Raji (cell line): ENCODE data around the gene TRAM2.

Experiments
- POLR2A ChIP-seq: IDR thresholded peaks from 2 replicates; pipeline ENCODE4 v1.6.1; 2011; ENCODE audit warnings: low read depth, low read length, control low read depth; ENCODE audit not compliant: insufficient read depth

The TRAM2 gene

GRCh38 chr6:52558266-52559000, 18.4 kb downstream of the TRAM2 start:
- no peak for TF ChIP-seq POLR2A

DNA sequence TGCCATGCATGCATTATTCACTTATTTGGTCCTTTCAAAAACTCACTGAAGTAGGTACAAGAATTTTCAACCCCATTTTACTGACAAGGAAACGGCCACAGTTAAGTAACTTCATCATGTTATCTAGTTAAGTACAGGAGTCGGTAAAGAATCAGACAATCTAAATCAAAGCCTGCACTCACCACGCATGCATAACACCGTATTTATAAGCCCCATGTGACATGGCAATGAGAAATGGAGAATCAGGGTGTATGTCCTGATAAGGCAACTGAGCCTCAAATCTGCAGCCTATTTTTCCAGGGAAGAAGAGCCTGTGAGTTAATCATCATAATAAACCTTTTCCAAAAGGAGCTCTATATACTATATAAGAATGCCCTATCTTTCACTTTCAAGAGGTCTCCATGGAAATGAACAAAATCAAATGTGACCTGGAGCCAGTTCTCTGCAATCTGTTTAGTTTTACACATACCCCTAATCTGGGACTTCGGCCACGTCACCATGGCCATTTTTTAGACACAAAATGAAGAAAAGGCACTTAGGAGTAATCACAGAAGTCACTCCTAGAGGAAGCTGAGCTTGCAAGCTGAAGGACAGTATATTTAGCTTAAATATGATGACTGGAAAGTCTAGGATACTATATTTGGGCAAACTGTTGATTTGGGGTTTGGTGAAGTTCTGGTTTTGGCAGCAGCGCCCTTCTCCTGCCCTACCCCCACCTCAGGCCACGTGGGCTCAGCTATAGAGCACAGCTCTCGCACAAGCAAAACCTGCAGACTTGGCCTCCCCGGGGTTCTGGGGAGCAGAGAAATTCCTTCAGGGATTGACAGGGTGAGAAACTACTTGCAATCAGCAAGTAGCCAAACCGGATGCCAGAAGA, 19.2 kb downstream of the TRAM2 start:
- TF ChIP-seq POLR2A = no peak

DNA sequence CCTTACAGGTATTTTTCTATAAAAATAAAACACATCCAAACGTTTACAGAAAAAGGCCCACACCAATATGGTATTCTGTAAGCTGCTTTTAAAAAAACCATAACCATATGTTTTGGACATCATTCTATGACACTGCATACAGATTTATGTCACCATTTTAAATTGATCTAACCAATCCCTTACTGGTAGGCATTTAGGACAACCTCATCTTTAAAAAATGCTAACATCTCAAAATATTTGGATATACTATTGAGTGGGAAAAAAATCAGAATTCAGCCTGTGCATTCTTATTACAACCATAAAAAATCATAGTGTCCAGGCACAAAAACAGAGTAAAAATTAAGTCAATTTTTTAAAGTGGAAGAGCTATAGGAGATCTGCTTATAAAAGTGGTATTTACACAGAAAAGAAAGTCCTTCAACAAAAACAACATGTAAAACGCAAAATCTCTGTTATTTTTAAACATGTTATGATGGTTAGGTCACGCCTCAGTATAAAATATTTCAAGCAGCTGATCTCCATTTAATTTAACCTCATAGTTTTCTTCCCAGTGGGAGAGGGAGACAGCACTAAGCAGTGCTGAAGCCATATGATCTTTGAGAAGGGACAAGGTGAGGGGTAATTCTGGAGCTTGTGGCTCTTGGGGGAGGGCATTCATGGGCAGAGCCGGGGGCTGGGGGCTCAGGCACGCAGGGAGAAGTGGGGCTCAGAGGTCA, 21.2 kb downstream of the TRAM2 start:
- no peak for TF ChIP-seq POLR2A

GRCh38 chr6:52554684-52555280, 22.1 kb downstream of the TRAM2 start:
- no peak for TF ChIP-seq POLR2A

DNA sequence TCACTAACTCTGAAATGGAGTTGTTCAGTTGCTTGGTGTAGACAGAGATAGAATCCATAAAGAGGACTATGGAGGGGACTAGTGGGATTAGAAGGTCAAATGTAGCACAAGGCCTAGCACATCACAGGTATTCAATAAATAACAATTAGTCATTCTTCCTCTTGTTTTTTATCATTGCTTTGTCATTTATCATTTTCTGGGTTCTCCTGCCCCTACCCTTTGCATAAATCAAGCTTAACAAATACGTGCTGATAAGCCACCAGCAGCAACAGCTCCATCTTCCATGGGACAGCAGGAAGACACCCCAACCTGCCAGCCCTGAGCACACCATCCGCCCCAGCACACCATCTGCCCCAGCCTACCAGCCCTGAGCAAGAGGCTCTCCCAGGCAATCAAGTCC, 23.1 kb downstream of the TRAM2 start:
- TF ChIP-seq POLR2A = no peak

DNA sequence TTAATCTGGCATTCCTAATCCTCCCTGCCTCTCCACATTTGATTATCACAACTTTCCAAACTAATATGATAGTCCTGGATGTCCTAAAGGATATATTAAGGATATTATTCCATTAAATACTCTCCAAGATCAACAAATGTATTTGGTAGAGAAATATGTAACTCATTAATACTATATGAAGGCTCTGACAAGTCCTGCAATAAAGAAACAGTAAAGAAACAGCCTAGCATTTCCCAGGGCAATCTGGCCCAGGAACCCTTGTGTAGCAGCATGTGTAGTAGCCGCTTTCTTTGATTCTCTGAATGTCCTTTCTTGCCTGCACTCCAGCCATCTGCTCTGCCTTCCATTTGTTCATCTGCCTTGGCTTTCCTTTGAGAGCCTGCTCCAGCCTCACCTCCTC, 23.7 kb downstream of the TRAM2 start:
- TF ChIP-seq POLR2A = no peak

DNA sequence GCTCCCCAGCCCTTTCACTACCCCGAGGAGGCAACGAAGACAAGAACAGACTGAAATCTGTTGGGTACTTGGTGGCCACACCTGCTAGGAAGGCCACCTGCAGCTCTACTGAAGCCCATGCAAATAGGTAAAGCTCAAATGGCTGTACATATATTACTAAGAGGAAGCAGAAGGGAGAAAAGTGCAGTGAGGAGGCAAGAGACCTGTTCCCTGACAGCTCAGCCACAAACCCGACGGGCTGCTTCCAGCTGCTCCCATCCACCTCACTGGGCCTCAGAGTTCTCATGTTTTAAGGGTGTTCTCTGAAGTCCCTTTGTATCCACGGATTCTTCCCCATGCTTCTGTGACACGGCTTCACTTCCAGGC, 24.6 kb downstream of the TRAM2 start:
- TF ChIP-seq POLR2A = no peak

DNA sequence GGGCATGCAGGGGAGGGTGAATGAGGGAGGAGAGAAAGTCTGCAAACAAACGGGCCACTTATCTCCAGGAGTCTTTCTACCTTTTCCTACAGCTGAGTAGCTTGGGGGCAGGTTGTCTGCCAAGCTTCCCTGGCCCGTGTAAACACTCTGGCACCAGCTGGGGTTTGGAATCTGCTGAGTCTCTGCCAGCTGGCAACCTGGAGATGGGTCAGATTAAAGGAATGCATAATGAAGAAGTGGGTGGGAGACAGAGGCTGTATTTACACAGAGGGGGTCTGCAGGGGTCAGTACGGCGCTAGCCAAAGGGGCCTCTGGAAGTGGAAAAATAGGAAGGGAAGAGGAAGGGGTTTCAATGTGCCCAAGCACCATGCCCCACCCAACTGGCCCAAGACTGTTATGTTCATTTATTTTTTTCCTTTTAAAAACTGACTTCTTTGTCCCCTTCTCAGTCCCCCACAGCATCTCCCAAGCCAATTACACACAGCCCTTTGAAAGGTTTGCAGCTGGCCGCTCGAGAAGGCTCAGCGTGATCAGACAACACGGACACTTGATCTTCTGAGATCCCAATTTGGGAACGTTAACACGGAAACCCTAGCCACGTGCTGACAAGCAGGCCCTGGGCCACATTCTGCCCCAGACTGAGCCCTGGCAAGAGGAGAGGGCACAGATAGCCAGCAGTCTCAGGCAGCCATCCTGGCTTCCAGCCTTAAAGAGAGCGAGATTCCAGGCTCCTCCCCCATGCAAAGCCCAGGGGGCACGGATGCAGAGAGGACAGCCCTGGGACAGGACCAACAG, 25.2 kb downstream of the TRAM2 start:
- no peak for TF ChIP-seq POLR2A

- TF ChIP-seq POLR2A = no peak
Observed at GRCh38 chr6:52550870-52551269, 26.0 kb downstream of the TRAM2 start.

- no peak for TF ChIP-seq POLR2A
Observed at GRCh38 chr6:52550014-52550575, 26.8 kb downstream of the TRAM2 start.

GRCh38 chr6:52549428-52549827, 27.4 kb downstream of the TRAM2 start:
- TF ChIP-seq POLR2A = no peak

DNA sequence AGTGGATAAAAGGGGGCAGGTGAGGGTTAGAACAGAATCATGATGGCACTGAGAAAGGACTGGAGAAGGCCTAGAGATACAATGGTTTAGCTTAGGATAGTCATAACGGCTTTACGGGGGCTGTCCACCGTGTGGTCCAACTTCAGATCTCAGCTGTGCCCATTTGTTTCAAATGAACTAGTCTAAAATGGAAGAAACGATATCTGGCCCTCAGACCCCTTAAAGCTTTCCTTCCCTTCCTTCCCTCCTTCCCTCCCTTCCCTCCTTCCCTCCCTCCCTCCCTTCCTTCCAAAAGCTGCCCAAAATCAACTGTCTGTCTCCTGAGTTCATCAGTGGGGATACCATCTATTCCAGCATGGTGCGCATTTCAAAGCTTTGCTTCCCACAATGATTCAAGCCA, 27.9 kb downstream of the TRAM2 start:
- TF ChIP-seq POLR2A = no peak

DNA sequence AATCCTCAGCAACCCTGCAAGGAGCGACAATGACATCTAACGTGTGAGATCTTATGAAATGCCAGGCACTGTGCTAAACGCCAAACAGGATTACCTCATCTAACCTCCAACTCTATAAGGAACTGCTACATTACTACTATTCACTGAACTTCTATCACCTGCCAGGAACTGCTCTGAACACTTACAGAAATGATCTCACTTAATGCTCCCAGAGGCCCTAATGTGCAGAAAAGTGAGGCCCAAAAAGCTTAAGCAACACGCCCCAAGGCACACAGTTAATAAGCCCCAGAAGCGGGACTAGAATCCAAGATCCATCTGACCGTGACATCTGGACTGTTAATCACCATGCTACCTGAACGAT, 28.5 kb downstream of the TRAM2 start:
- no peak for TF ChIP-seq POLR2A

GRCh38 chr6:52547647-52548352, 29.1 kb downstream of the TRAM2 start:
- TF ChIP-seq POLR2A = no peak

DNA sequence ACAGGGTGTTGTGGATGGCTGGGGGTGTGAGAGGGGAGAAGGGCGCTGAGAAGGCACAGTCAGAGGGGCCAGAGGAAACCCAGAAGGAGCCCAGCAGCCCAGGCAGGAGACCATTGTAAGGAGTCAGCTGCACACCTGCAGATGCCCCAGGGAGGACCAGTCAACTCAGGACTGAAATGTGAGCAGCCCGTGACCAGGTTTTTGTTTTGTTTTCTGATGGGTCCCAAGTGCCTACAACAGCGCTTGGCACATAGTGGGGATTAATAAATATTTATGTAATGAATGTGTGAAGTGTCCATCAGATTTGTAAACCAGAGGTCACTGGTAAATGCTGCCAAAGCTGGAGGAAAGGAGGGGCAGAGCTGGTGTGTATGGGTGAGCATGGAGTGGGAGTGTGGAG, 30.2 kb downstream of the TRAM2 start:
- no peak for TF ChIP-seq POLR2A
